ENCODE data around the gene UBASH3A.

The UBASH3A gene

DNA sequence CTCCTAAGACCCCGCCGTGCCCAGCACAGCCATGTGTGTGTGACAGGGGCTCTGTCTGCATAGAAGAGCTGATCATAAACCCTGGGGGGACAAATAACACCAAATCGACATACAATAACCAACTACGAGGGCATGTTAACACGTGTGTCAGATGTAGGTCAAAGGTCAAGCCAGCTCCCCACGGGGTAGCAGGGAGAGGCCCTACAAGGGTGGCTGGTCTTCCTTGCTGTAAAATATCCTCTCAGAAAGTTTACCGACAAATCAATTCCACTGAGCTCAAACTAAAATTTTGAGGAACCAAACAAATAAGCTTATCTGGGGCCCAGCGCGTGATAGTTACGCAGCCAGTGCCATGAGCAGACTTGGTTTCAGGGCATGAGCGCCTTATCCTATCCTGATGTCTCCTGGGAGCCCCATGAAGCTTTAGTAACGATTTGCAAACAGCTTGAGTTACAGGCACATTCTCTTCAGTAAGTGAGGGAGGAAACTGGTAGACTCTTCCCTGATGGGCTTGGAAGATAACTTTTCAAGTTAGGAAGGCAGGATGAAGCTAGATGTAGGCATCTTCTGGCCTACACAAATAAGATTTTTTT is 5.2 kb upstream of the UBASH3A start:
- TF ChIP-seq, protein P1, sequence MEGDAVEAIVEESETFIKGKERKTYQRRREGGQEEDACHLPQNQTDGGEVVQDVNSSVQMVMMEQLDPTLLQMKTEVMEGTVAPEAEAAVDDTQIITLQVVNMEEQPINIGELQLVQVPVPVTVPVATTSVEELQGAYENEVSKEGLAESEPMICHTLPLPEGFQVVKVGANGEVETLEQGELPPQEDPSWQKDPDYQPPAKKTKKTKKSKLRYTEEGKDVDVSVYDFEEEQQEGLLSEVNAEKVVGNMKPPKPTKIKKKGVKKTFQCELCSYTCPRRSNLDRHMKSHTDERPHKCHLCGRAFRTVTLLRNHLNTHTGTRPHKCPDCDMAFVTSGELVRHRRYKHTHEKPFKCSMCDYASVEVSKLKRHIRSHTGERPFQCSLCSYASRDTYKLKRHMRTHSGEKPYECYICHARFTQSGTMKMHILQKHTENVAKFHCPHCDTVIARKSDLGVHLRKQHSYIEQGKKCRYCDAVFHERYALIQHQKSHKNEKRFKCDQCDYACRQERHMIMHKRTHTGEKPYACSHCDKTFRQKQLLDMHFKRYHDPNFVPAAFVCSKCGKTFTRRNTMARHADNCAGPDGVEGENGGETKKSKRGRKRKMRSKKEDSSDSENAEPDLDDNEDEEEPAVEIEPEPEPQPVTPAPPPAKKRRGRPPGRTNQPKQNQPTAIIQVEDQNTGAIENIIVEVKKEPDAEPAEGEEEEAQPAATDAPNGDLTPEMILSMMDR (IDR thresholded peaks at IDR 0.05): no peak

DNA sequence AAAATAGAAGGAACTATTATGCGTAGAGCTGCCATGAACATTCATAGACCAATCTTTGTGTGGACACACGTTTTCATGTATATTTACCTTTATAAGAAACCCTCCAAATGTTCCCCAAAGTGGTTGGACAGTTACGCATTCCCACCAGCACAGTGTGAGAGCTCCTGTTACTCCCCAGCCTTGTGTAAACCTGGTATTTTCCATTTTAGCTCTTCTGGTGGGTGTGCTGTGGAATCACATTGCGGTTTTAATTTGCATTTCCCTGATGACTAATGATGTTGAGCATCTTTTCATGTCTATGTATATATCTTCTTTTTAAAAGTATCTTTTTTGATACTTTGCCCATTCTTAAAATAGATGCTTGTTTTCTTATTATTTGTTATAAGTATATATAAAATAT is 3.2 kb upstream of the UBASH3A start:
- TF ChIP-seq, protein P1 (IDR thresholded peaks at IDR 0.05): no peak

DNA sequence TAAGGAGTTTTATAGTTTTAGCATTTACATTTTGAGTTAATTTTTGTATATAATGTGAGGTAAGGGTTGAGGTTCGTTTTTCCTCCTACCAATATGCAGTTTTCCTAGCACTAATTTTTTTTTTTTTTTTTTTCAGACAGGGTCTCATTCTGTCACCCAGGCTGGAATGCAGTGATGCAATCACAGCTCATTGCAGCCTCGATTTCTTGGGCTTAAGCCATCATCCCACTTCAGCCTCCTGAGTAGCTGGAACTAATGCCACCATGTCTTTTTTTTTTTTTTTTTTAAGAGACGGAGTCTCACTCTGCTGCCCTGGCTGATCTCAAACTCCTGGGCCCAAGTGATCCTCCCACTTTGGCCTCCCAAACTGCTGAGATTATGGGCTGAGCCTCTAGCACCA is 2.5 kb upstream of the UBASH3A start:
- TF ChIP-seq, protein P1 (IDR thresholded peaks at IDR 0.05): no peak

DNA sequence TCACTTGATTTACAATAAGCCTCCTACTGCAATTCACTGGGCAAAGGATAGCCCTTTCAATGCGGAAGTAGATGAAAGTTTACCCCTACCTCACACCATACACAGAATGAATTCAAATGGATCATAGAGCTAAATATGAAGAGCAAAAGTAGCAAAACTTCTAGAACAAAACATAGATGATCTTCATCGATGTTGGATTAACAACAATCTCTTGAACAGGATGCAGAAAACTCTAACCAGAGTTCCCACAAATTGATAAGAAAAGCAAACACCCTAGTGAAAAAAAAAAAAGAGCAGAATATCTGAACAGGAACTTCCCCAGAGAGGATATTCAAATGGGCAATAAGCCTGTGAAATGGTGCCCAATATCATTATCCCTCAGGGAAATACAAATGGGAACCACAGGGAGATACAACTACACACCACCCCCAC is 1.9 kb upstream of the UBASH3A start:
- TF ChIP-seq, protein P1 (IDR thresholded peaks at IDR 0.05): no peak

DNA sequence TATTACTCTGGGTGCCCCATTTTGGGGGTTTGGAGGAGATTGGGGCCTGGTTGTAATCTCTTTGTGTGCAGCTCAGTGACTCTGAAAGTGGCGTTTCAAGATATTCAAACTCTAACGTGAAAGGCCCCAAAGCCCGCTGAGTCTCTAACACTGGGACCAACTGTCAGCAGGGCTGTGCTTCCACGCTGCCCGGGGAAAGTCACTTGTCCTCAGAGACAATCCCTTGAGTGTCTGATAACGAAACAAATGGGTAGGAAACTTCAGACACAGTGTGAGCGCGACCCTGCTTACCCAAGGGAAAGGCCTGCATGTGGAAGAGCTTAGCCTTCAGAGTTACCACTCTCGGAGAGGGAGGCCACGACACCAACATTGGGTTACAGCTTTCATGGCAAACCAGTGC is 837 bp downstream of the UBASH3A start:
- TF ChIP-seq, protein P1 (IDR thresholded peaks at IDR 0.05): no peak

DNA sequence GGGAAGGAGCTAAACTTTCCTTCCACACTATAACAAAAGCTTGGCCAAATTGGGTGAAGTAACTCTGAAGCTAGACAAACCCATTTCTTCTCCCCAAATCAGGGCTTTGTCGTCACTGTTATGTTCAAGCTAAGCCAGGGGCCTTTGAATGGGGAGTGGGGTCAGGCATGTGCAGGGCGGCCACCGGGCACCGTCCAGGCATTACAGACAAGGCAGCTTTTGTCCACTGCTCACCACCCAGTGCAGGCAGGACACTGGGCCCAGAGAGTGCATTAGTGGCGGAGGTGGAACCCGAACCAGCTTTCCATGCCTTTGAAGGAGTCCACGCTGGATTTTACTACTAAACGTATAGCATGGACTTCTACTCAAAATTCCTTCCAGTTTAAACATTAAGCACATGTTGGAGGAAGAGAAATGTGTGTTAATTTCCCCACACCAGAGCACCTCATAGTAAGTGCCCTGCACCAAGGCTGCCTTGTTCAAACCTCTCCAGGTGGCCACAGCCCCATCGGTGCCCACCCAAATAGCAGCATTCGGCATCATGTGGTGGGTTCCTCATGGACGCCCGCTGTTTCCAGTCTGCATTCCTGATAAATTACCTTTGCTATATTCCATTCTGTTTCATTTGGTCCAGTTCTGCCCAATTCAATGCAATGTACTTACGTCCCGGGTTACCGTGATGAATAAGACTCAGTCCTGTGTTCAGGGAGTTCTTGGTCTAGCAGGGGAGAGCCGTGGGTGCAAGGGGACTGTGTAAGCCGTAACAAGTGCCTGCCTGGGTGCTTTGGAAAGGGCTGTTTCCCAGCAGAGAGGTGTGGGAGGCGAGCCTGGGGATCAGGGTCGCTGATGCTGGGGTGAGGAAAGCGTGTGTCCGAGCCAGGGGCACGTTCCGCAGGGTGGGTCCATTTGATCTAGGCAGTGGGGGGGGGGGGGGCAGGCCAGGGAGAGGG is 1.6 kb downstream of the UBASH3A start:
- TF ChIP-seq, protein P1 (IDR thresholded peaks at IDR 0.05): no peak

DNA sequence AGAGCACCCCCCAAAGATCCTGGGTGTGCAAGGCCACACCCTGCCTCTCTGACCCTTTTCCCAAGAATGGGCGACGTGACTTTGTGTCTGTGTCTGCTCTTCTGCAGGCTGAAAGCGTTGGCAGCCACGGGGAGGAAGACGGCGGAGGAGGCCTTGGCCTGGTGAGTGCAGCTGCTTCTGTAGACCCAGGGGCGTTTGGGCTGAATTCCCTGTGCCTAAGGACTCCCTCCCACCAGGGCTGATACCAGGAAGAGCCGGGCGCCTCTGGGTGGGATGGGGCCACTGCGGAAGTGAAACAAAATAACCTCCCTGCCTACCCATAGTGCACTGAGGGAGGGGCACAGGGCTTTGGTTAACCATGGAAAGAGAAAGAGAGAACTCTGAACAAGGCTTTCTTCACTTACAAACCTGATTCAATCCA is 2.5 kb downstream of the UBASH3A start:
- TF ChIP-seq, protein P1 (IDR thresholded peaks at IDR 0.05): no peak
